Measurements from ENCODE around the gene TLX1.

The TLX1 gene

DNA sequence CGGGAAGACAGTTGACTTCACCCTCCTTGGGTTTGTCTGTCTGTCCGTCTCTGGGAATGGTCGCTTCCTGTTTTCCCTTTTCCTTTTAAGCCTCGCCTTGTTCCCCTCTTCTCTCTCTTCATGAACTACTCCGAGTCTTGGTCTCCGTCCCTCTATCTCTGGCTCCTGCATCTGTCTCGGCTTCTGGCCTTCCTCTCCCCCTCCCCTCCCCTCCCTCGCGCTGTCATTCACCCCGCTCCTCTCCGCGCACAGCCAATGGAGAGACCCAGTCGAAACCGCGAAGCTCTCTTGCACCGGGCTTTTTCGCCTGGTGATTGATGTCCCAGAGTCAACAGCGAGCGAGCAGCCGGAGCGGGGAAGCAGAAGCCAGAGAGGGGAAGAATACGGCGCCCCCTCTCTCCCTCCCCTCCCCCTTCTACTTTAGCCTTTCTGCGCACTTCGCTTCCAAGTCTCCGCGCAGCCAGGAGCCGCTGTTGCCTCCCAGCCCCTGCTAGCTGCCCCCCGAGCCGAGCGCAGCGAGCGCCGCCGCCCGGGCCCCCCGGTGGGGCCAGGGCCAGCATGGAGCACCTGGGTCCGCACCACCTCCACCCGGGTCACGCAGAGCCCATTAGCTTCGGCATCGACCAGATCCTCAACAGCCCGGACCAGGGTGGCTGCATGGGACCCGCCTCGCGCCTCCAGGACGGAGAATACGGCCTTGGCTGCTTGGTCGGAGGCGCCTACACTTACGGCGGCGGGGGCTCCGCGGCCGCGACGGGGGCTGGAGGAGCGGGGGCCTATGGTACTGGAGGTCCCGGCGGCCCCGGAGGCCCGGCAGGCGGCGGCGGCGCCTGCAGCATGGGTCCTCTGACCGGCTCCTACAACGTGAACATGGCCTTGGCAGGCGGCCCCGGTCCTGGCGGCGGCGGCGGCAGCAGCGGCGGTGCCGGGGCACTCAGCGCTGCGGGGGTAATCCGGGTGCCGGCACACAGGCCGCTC is at the start of gene TLX1:
Gene TLX1, plus strand, starts transcription at position 317 of the 978 bp plus-strand sequence. Its CDS starts 242 bp downstream, at position 559.
- H3K4me1 ChIP-seq (ENCODE audit: control insufficient read depth, insufficient read depth, low read length), result no peaks in the 10 kb centered on the region
- H3K27me3 ChIP-seq (ENCODE audit: control insufficient read depth, insufficient read depth, low read length), result peaks cover 51% of the 10 kb centered on the region
- H3K36me3 ChIP-seq (ENCODE audit: control insufficient read depth, insufficient read depth, low read length), result no peaks in the 10 kb centered on the region
- no peak within 1 kb of the TSS for H3K27ac ChIP-seq (ENCODE audit: low read depth, low read length)
- peak within 1 kb of the TSS; percentile 13 for H3K4me3 ChIP-seq (ENCODE audit: low read length)
- no peak within 1 kb of the TSS for H3K9ac ChIP-seq (ENCODE audit: low read length)

DNA sequence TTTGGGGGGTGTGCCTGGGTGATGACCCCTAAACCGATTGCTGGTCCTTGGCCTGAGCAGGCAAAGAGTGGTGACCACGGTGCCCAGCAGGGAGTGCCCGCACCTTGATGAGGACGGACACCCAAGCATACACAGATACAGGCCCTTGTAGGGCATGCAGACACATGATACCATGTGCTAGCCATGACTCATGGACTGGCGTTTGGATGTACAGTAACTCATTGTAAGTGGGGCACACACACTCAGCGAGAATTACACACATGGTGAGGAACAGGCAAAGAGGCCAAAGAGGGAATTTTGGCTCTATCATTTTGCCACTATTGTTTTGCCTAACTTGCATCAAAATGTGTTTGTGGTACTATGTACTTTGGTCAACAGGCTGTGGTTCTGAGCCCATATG is 45.3 kb upstream of the TLX1 start:
- H3K36me3 ChIP-seq (ENCODE audit: control insufficient read depth, insufficient read depth, low read length), result no peaks in the 10 kb centered on the region
- H3K4me1 ChIP-seq (ENCODE audit: control insufficient read depth, insufficient read depth, low read length), result no peaks in the 10 kb centered on the region
- H3K9ac ChIP-seq (ENCODE audit: low read length), result no peak overlapping the region
- no peak overlapping the region for H3K27ac ChIP-seq (ENCODE audit: low read depth, low read length)
- peaks cover 21% of the 10 kb centered on the region for H3K27me3 ChIP-seq (ENCODE audit: control insufficient read depth, insufficient read depth, low read length)
- no peak overlapping the region for H3K4me3 ChIP-seq (ENCODE audit: low read length)

DNA sequence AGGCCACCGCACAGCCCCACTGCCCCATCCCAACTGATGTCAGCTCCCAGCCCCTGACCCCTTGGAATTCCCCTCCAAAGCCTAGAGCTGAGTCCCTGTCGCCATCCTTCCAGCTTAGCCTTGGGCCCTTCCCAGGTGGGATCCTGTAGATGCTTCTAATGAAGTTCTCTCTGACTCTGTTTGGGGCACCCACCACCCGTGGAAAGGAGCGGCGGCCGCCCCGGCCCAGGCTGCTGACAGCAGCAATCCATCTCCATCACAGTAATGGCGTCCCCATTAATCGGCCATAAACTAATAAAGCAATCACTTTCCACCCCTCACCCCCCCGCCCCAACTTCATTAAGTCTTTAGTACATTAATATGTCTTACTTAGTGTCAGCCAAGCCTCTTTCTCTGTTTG is 43.7 kb upstream of the TLX1 start:
- H3K27me3 ChIP-seq (ENCODE audit: control insufficient read depth, insufficient read depth, low read length), result peaks cover 20% of the 10 kb centered on the region
- no peak overlapping the region for H3K9ac ChIP-seq (ENCODE audit: low read length)
- H3K36me3 ChIP-seq (ENCODE audit: control insufficient read depth, insufficient read depth, low read length), result no peaks in the 10 kb centered on the region
- H3K4me1 ChIP-seq (ENCODE audit: control insufficient read depth, insufficient read depth, low read length), result no peaks in the 10 kb centered on the region
- no peak overlapping the region for H3K4me3 ChIP-seq (ENCODE audit: low read length)
- no peak overlapping the region for H3K27ac ChIP-seq (ENCODE audit: low read depth, low read length)

DNA sequence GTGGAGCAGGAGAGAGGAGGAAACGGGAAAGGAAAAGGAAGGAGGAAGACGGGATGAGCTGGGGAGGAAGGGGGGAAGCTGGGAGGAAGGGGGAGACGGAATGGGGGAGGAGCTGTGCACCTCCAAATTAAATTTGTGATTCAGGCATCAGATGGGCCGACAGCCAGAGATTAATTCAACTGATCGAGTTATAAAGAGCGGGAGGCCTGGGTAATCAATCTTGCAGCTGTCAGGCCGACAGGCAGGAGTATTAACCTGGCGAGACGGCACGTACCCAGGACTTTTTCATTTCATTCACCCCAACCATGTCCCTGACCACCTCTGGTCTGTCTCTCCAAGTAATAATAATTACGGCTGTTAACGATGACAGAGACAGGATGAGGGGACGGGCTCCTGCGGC is 43.1 kb upstream of the TLX1 start:
- H3K36me3 ChIP-seq (ENCODE audit: control insufficient read depth, insufficient read depth, low read length), result no peaks in the 10 kb centered on the region
- no peaks in the 10 kb centered on the region for H3K4me1 ChIP-seq (ENCODE audit: control insufficient read depth, insufficient read depth, low read length)
- H3K27me3 ChIP-seq (ENCODE audit: control insufficient read depth, insufficient read depth, low read length), result peaks cover 25% of the 10 kb centered on the region
- H3K9ac ChIP-seq (ENCODE audit: low read length), result no peak overlapping the region
- H3K4me3 ChIP-seq (ENCODE audit: low read length), result no peak overlapping the region
- H3K27ac ChIP-seq (ENCODE audit: low read depth, low read length), result no peak overlapping the region

DNA sequence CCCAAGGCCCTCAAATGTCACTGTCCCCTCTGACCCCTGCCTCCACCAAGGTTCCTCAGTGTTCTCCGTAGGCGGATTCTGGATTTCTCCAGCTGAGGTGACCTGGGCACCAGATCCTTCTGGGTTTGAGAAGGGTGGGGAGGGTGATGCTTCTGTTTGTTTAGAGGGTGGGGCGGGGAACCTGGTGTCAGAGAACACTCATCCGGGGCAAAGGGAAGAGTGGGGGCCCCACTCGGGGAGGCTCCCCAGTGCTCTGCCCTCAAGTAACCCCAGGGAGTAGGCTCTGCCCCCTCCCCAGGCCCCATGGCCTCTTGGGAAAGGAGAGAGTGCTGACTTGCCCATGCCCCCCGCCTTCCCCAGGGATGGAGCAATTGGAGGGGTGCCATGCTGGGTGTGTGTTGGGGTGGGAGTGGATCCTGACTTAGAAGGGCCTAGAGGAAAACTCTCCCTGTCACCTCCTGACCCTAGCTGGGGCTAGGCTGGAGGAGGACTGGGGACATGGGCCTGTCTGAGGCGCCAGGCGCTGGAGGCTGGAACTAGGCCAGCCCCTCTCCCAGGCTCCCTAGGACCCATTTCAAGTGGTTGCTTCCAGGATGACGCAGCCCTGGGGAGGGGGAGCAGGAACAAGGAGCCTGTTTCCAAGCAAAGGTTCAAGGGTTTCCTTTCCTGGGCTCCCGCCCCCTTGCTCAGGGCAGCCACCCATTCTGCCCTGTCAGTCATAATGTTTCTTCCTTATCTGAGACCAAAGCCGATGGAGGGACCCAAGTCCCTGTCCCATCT is 41.4 kb upstream of the TLX1 start:
- peaks cover 22% of the 10 kb centered on the region for H3K27me3 ChIP-seq (ENCODE audit: control insufficient read depth, insufficient read depth, low read length)
- no peak overlapping the region for H3K27ac ChIP-seq (ENCODE audit: low read depth, low read length)
- no peak overlapping the region for H3K4me3 ChIP-seq (ENCODE audit: low read length)
- H3K9ac ChIP-seq (ENCODE audit: low read length), result no peak overlapping the region
- H3K4me1 ChIP-seq (ENCODE audit: control insufficient read depth, insufficient read depth, low read length), result no peaks in the 10 kb centered on the region
- no peaks in the 10 kb centered on the region for H3K36me3 ChIP-seq (ENCODE audit: control insufficient read depth, insufficient read depth, low read length)

DNA sequence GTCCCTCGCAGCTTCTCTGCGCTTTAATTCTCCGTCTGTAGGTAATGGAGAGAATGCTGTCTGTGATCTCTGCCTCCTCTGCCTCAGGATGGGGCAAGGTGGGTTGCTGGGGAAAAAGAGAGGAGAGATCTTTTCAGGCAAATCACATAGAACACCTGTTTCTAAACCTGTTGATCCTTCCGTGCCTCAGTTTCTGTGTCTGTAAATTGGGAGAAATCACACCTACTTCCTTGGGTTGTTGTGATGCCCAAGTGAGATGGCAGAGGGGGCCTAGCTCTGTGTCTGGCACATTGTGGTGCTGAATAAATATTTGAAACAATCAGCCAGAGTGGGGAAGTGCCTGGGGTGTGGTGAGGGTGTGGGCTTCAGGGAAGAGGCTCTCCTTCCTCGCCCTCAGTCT is 40.5 kb upstream of the TLX1 start:
- peaks cover 20% of the 10 kb centered on the region for H3K27me3 ChIP-seq (ENCODE audit: control insufficient read depth, insufficient read depth, low read length)
- no peaks in the 10 kb centered on the region for H3K36me3 ChIP-seq (ENCODE audit: control insufficient read depth, insufficient read depth, low read length)
- H3K27ac ChIP-seq (ENCODE audit: low read depth, low read length), result no peak overlapping the region
- H3K4me1 ChIP-seq (ENCODE audit: control insufficient read depth, insufficient read depth, low read length), result no peaks in the 10 kb centered on the region
- no peak overlapping the region for H3K9ac ChIP-seq (ENCODE audit: low read length)
- H3K4me3 ChIP-seq (ENCODE audit: low read length), result no peak overlapping the region

DNA sequence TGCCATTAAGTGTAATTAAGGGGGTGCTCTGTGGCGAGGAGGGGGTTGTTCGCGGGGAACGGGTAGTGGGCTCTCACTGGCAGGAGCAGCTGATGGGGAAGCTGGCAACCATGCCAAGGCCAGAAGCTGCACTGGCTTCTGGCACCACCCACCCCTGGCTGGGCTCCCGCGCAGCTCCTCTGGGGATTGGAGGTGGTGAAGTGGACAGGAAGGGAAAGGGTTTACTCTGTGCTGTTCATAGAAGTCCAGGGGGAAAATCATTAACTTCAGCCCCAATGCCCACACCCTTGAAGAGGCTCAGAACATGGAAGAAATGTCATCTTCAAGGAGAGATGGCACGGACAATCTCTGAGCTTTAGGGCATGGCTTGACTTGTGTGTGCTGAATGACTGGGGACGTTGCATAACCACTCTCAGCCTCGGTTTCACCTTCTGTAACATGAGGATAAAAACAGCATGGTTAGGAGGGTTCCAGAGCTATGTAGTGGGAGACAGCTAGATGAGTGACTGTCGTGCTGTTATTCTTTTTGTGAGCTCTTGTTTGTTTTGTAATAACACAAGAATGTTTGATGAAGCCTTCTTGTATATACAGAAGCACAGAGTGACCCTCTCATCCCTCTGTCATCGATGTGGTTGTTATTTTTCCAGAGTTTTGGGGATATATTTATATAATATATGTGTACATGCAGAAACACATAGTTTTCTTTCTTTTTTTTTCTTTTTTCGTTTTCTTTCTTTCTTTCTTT is 39.4 kb upstream of the TLX1 start:
- Histone ChIP-seq H3K27me3 (ENCODE audit: control insufficient read depth, insufficient read depth, low read length) (peaks cover 29% of the 10 kb centered on the region), H3K4me3 (ENCODE audit: low read length) (no peak overlapping the region)

DNA sequence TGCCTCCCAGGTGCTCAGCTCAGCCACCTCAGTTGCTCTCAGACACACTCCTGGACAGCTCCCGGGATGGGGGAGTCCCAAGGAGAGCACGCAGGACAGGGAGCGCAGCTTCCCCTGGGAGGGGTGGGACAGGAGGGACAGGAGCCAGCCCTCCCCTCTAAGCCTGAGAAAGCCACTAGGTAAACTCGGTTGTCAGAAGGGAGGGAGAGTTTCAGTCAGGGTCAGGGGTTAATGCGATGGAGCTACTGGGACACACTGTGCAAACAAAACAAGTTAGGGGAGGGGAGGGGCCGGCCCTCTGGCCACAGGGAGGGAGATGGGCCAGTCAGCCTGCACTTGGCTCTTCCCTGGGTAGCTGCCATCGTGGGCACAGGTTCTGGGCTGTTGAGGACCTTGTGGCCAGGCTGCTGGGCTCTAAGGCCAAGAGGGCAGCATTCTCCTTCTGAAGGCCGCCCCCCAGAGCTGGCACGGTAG is 38.2 kb upstream of the TLX1 start:
- Histone ChIP-seq H3K9ac (ENCODE audit: low read length) (no peak overlapping the region), H3K4me3 (ENCODE audit: low read length) (no peak overlapping the region), H3K4me1 (ENCODE audit: control insufficient read depth, insufficient read depth, low read length) (no peaks in the 10 kb centered on the region), H3K36me3 (ENCODE audit: control insufficient read depth, insufficient read depth, low read length) (no peaks in the 10 kb centered on the region), H3K27ac (ENCODE audit: low read depth, low read length) (no peak overlapping the region), H3K27me3 (ENCODE audit: control insufficient read depth, insufficient read depth, low read length) (peaks cover 28% of the 10 kb centered on the region)

More for the DNA sequence above, 39.4 kb upstream of the TLX1 start:
- Histone ChIP-seq H3K4me1 (ENCODE audit: control insufficient read depth, insufficient read depth, low read length) (no peaks in the 10 kb centered on the region), H3K9ac (ENCODE audit: low read length) (no peak overlapping the region), H3K27ac (ENCODE audit: low read depth, low read length) (no peak overlapping the region), H3K36me3 (ENCODE audit: control insufficient read depth, insufficient read depth, low read length) (no peaks in the 10 kb centered on the region)

DNA sequence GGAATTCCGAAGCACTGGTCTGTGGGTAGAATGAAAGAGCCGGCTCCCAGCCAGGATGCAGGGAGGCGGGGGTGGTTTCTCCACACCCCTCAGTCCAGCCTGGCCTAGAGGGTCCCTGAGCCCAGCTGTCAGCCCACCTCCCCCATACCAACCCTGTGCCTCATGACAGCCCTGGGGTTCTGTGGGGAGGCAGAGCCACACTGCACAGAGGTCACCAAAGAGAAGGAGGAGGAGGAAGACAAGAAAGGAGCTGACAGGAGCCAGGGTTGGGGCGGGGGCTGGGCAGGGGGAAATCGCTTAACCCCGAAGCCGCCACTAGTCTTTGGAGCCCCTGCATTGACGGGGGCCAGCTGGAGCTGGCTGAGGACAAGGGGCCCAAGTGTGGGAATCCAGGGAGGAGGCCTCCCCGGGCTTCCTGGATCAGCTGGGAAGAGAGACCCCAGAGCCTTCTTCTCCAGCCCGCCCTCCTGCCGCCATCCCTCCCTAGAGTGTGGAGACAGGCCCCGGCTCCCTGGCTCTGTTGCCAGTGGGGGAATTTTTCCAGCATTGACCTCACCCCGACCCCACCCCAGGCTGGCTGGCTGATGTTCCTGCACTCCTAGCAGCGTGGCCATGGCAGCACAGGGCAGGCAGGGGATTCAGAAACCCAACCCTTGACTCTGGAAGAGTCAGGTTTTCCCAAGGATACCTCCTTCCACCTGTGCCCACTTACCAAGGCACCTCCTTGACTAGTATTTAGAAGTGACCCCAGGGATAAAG is 36.8 kb upstream of the TLX1 start:
- Histone ChIP-seq H3K36me3 (ENCODE audit: control insufficient read depth, insufficient read depth, low read length) (no peaks in the 10 kb centered on the region), H3K4me3 (ENCODE audit: low read length) (no peak overlapping the region), H3K27ac (ENCODE audit: low read depth, low read length) (no peak overlapping the region), H3K4me1 (ENCODE audit: control insufficient read depth, insufficient read depth, low read length) (no peaks in the 10 kb centered on the region), H3K27me3 (ENCODE audit: control insufficient read depth, insufficient read depth, low read length) (peaks cover 22% of the 10 kb centered on the region), H3K9ac (ENCODE audit: low read length) (no peak overlapping the region)

DNA sequence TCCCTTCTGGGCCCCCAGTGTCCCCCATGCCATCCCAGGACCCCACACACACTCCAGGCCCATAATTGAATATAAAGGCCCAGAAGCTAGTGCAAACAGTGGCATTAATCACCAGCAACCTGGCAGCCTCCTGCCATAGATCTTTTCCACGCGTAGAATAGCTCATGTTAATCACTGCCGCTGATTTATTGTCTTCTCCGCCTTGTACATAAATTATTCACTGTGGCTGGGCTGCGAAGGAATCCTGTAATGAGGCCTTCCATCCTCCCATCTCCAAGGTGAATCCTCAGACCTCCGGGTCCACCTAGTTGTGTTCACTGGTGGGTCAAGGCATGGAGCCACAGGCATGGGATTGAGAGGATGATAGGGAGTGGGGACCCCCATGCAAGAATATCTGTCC is 36.1 kb upstream of the TLX1 start:
- no peak overlapping the region for H3K27ac ChIP-seq (ENCODE audit: low read depth, low read length)
- H3K4me1 ChIP-seq (ENCODE audit: control insufficient read depth, insufficient read depth, low read length), result no peaks in the 10 kb centered on the region
- no peaks in the 10 kb centered on the region for H3K36me3 ChIP-seq (ENCODE audit: control insufficient read depth, insufficient read depth, low read length)
- no peak overlapping the region for H3K9ac ChIP-seq (ENCODE audit: low read length)
- H3K4me3 ChIP-seq (ENCODE audit: low read length), result no peak overlapping the region
- peaks cover 26% of the 10 kb centered on the region for H3K27me3 ChIP-seq (ENCODE audit: control insufficient read depth, insufficient read depth, low read length)

DNA sequence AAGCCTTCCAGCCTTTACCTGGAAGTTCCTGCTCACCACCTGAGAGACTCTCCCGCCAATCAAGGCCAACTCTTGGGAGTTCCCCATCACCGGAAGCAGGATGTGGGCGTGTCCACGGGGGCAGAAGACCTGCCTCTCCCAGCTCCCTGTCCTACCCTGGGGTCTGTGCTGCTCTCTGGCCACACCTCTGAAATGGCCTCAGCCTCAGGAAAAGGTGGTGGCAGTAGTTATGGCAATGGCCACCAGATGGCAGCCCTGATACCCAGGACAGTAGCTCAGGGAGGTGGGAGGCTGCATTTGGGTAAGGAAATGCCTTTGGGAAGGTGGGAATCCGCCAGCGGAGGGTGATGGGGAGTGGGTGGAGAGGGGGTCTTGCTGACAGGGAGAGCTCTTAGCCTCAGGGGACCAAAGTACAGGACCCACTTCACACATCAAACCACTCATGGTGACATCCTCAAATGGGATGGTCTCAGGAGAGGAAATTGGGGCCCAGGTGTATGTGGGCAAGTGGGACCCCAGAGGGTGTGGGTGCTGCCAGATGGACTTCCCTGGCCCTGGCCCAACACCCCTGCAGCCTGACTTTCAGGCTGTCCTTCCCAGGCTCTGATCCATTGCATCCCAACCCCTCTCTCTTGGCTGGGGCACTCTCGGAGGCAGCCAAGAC is 35.4 kb upstream of the TLX1 start:
- H3K4me1 ChIP-seq (ENCODE audit: control insufficient read depth, insufficient read depth, low read length), result no peaks in the 10 kb centered on the region
- H3K9ac ChIP-seq (ENCODE audit: low read length), result no peak overlapping the region
- no peak overlapping the region for H3K27ac ChIP-seq (ENCODE audit: low read depth, low read length)
- H3K27me3 ChIP-seq (ENCODE audit: control insufficient read depth, insufficient read depth, low read length), result peaks cover 25% of the 10 kb centered on the region
- H3K4me3 ChIP-seq (ENCODE audit: low read length), result no peak overlapping the region
- H3K36me3 ChIP-seq (ENCODE audit: control insufficient read depth, insufficient read depth, low read length), result no peaks in the 10 kb centered on the region
